Measurements from ENCODE around the gene CNTLN. TPM values are rescaled to one million over a fixed set of nuclear protein-coding genes. Genes with fewer than 3 reads are reported as not detected.

Gene CNTLN
- total RNA-seq, 1 donor from 2014 or later, result 7.4 TPM

GRCh38 chr9:17219261-17219660 lies 84.4 kb downstream of the CNTLN start:
- no peak for ATAC-seq
- intact Hi-C loops (cut with DNase I), result no loop called here
- no peaks in the 10 kb centered on the region for H3K9me3 ChIP-seq
- H3K36me3 ChIP-seq, result no peaks in the 10 kb centered on the region
- no peaks in the 10 kb centered on the region for H3K27me3 ChIP-seq
- no peaks in the 10 kb centered on the region for H3K4me1 ChIP-seq
- no peak for DNase-seq
- no peak overlapping the region for H3K27ac ChIP-seq
- TF ChIP-seq CTCF (IDR thresholded peaks at IDR 0.05), result no peak
- H3K4me3 ChIP-seq, result no peak overlapping the region

GRCh38 chr9:17222932-17223331 lies 88.1 kb downstream of the CNTLN start:
- Histone ChIP-seq H3K27me3 (no peaks in the 10 kb centered on the region), H3K27ac (no peak overlapping the region), H3K4me3 (no peak overlapping the region), H3K36me3 (no peaks in the 10 kb centered on the region), H3K4me1 (no peaks in the 10 kb centered on the region), H3K9me3 (no peaks in the 10 kb centered on the region)
- TF ChIP-seq CTCF (IDR thresholded peaks at IDR 0.05), result no peak
- intact Hi-C loops (cut with DNase I), result no loop called here
- ATAC-seq (no peak), DNase-seq (no peak)

- Histone ChIP-seq H3K36me3 (no peaks in the 10 kb centered on the region), H3K27me3 (no peaks in the 10 kb centered on the region), H3K4me3 (no peak overlapping the region), H3K9me3 (no peaks in the 10 kb centered on the region), H3K27ac (no peak overlapping the region), H3K4me1 (no peaks in the 10 kb centered on the region)
- no peak for TF ChIP-seq CTCF (IDR thresholded peaks at IDR 0.05)
- DNase-seq (no peak), ATAC-seq (no peak)
- intact Hi-C loops (cut with DNase I), result no loop called here
These were observed 90.6 kb downstream of the CNTLN start for GRCh38 chr9:17225407-17225806.

GRCh38 chr9:17229945-17230560 lies 95.2 kb downstream of the CNTLN start:
- no peak overlapping the region for H3K4me3 ChIP-seq
- H3K4me1 ChIP-seq, result no peaks in the 10 kb centered on the region
- ATAC-seq (no peak), DNase-seq (no peak)
- no peak overlapping the region for H3K27ac ChIP-seq
- no peaks in the 10 kb centered on the region for H3K27me3 ChIP-seq
- no peaks in the 10 kb centered on the region for H3K36me3 ChIP-seq
- no peak for TF ChIP-seq CTCF (IDR thresholded peaks at IDR 0.05)
- no peaks in the 10 kb centered on the region for H3K9me3 ChIP-seq
- intact Hi-C loops (cut with DNase I), result no loop called here

- Histone ChIP-seq H3K9me3 (no peaks in the 10 kb centered on the region), H3K27ac (no peak overlapping the region), H3K36me3 (no peaks in the 10 kb centered on the region), H3K4me3 (no peak overlapping the region), H3K4me1 (no peaks in the 10 kb centered on the region), H3K27me3 (no peaks in the 10 kb centered on the region)
- no peak for DNase-seq
- intact Hi-C loops (cut with DNase I), result no loop called here
- ATAC-seq, result no peak
- TF ChIP-seq CTCF (IDR thresholded peaks at IDR 0.05), result no peak
These were observed 95.8 kb downstream of the CNTLN start for GRCh38 chr9:17230646-17231045.

- no peak for DNase-seq
- Histone ChIP-seq H3K4me1 (no peaks in the 10 kb centered on the region), H3K36me3 (no peaks in the 10 kb centered on the region), H3K27me3 (no peaks in the 10 kb centered on the region), H3K4me3 (no peak overlapping the region), H3K9me3 (no peaks in the 10 kb centered on the region), H3K27ac (no peak overlapping the region)
- no peak for ATAC-seq
- TF ChIP-seq CTCF (IDR thresholded peaks at IDR 0.05), result no peak
- intact Hi-C loops (cut with DNase I), result no loop called here
These were observed 101.3 kb downstream of the CNTLN start for GRCh38 chr9:17236147-17236546.

Measured in upper lobe of right lung (tissue), 1 donor.